GM12878 (cell line): ENCODE measurements around the gene PRSS57.

Experiments used
- CTCF ChIP-seq, 3 experiments: IDR thresholded peaks in 2 of 3; conservative IDR thresholded peaks in 1 of 3; 2 replicates each; pipeline ENCODE4 v1.5.1; 2011; ENCODE audit warnings: low read depth in 3 of 3, low read length in 3 of 3, mild to moderate bottlenecking in 3 of 3, control low read depth in 2 of 3, moderate library complexity in 2 of 3, inconsistent platforms in 1 of 3, mixed read lengths in 1 of 3; ENCODE audit not compliant: control insufficient read depth in 2 of 3, insufficient read depth in 1 of 3; ENCODE audit errors: extremely low read depth in 1 of 3
- E2F8 ChIP-seq: fragments of 450-650 bp; IDR thresholded peaks from 2 replicates; pipeline ENCODE4 v1.6.1; 2018; ENCODE audit warnings: mild to moderate bottlenecking, low read depth, moderate library complexity; ENCODE audit not compliant: partially characterized antibody
- TCF12 ChIP-seq: IDR thresholded peaks from 2 replicates; pipeline ENCODE4 v1.6.1; 2011; ENCODE audit warnings: low read depth, mild to moderate bottlenecking, low read length
- YY1 ChIP-seq: IDR thresholded peaks from 2 replicates; pipeline ENCODE4 v1.6.1; 2011; ENCODE audit warnings: low read depth, mild to moderate bottlenecking, low read length

GRCh38 chr19:652467-653389, 42.5 kb downstream of the PRSS57 start:
- TF ChIP-seq TCF12 (no peak), YY1 (no peak), E2F8 (no peak), CTCF (IDR thresholded peaks at IDR 0.05 in 2 of 3, conservative IDR thresholded peaks at IDR 0.05 in 1 of 3; ENCODE audit: control insufficient read depth in 2 of 3, extremely low read depth in 1 of 3, insufficient read depth in 1 of 3, low read depth in 3 of 3, low read length in 3 of 3) (no peak)
